Measurements from ENCODE around the gene MRAP.

The MRAP gene

GRCh38 chr21:32340863-32341848, 42.5 kb downstream of the MRAP start:
- TF ChIP-seq GATA2 (IDR thresholded peaks at IDR 0.05; ENCODE audit: low read depth, low read length) (no peak), GATA3 (IDR thresholded peaks at IDR 0.05; ENCODE audit: low read depth, low read length) (no peak)

- TF ChIP-seq GATA2 (IDR thresholded peaks at IDR 0.05; ENCODE audit: low read depth, low read length) (no peak), GATA3 (IDR thresholded peaks at IDR 0.05; ENCODE audit: low read depth, low read length) (no peak)
Observed at GRCh38 chr21:32346951-32347350, 48.3 kb downstream of the MRAP start.

GRCh38 chr21:32347351-32347750, 48.7 kb downstream of the MRAP start:
- TF ChIP-seq GATA2 (IDR thresholded peaks at IDR 0.05; ENCODE audit: low read depth, low read length) (no peak), GATA3 (IDR thresholded peaks at IDR 0.05; ENCODE audit: low read depth, low read length) (no peak)

DNA sequence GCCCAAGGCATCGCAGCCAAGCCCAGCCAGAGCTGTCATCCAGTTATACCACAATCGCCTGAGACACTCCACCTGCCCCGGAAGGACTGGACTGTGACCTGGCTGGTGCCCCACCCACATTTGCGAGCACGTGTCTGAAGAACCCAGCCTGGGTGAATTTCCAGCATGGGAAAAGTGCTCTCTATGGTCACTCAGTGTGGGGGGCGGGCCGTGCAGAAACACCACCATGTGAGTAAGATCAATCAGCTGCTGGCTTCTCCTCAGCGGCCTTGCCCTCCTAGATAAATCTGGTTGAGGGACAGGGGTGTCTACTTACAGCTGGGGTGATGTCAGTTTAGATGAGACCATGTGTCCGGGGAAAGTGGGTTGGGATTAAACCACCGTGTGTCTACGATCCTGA, 49.3 kb downstream of the MRAP start:
- TF ChIP-seq GATA2 (IDR thresholded peaks at IDR 0.05; ENCODE audit: low read depth, low read length), result no peak
- TF ChIP-seq GATA3 (IDR thresholded peaks at IDR 0.05; ENCODE audit: low read depth, low read length), result no peak

DNA sequence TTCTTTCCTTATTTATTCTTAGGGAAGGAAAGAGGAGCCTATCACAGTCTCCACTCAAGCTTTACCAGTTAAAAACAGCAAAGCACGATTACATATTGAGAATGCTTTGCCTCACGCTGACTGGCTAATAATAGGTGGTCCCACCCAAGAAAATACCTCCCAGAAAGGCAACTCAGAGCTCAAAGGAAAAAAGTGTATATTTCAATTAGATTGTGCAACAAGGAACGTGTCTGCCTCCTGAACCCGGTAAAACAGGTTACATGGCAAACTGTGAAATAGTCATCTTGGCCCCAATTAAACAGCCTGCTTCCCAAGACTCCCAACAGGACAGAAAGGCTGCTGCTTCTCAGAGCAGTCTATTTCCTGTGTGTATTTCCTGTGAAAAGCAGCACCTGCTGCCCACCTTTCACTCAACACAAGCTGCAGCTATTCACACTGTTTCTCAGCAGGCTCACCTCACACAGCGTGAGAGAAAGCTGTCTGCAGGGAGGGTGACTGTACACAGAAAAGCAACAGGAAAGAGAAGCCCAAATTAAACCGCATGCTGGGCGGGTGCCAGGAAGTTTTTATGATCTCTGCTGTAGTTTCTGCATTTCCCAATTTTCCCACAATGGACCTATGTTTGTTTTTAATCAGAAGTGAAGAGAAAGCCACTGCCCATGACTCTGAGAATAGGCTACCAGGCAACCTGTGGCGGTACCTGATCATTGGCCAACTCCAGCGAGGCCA, 50.1 kb downstream of the MRAP start:
- TF ChIP-seq GATA3 (IDR thresholded peaks at IDR 0.05; ENCODE audit: low read depth, low read length), result no peak
- no peak for TF ChIP-seq GATA2 (IDR thresholded peaks at IDR 0.05; ENCODE audit: low read depth, low read length)

GRCh38 chr21:32349333-32349944, 50.8 kb downstream of the MRAP start:
- TF ChIP-seq GATA3 (IDR thresholded peaks at IDR 0.05; ENCODE audit: low read depth, low read length), result no peak
- no peak for TF ChIP-seq GATA2 (IDR thresholded peaks at IDR 0.05; ENCODE audit: low read depth, low read length)

DNA sequence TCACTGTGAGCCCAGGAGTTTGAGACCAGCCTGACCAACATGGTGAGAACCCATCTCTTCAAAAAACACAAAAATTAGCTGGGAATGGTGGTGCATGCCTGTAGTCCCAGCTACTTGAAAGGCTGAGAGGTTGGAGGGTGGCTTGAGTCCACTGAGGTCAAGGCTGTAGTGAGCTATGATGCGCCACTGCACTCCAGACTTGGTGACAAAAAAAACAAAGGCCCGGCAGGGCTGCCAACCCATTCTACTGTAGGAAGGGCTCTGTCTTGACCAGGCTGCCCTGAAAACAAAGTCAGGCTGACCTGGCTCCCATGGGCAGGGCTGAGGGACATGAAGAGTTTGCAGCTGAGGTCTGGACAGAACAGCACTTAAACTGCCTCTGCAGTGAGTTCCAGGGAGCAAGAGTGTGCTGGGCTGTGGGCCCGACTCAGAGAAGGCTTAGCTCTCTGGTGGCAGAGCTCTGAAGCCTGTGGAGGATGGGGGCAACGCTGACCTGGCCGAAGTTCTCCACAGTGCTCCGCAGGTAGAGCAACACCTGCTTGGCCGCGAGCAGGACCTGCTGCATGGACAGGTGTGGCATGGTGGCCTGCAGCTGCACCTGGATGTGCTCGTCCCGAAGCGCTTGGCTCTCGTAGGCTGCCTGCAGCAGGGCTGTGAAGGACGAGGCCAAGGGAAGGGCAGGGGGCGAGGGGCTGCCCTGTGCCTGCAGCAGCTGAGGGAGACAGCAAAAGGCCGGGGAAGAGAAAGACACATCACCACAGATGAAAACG, 51.7 kb downstream of the MRAP start:
- no peak for TF ChIP-seq GATA3 (IDR thresholded peaks at IDR 0.05; ENCODE audit: low read depth, low read length)
- no peak for TF ChIP-seq GATA2 (IDR thresholded peaks at IDR 0.05; ENCODE audit: low read depth, low read length)

DNA sequence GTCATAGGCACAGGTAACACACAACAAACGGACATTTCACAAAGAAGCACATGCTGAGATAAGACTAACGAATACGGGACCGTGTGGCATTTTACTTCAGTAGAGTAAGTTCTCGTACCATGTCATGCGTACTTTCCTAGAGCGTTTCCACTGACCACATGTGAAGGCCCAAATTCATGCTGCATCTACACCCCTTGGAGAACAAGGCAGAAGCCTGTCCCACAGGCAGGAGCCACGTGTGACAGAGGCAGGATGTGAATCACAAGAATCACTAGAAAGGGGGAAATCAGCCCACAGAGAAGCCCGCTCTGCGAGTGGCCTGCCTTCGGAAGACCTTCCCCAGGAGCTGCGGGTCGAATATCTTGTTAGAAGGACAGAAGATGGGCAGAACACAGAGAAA, 52.3 kb downstream of the MRAP start:
- TF ChIP-seq GATA3 (IDR thresholded peaks at IDR 0.05; ENCODE audit: low read depth, low read length) (no peak), GATA2 (IDR thresholded peaks at IDR 0.05; ENCODE audit: low read depth, low read length) (no peak)

- no peak for TF ChIP-seq GATA3 (IDR thresholded peaks at IDR 0.05; ENCODE audit: low read depth, low read length)
- TF ChIP-seq GATA2 (IDR thresholded peaks at IDR 0.05; ENCODE audit: low read depth, low read length), result no peak
Observed at GRCh38 chr21:32351428-32351827, 52.8 kb downstream of the MRAP start.

DNA sequence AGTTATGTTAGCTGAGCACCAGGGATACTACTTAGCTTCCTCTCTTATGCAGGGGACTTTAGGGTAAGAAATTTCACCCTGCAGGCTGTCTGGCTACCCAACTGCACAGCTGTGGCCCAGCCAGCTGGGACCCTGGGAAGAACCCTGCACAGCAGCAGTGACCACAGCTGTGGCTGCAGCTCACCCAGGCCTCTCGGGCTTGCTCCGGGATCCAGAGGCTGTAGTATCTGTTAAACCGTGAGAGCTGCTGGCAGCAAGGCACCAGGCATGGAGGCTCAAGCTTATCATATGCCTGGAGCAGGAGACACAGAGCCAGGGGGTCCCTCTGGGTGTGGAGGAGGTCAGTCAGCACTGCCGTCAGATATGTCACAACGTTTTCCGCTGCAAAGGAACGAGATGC, 53.9 kb downstream of the MRAP start:
- TF ChIP-seq GATA3 (IDR thresholded peaks at IDR 0.05; ENCODE audit: low read depth, low read length) (no peak), GATA2 (IDR thresholded peaks at IDR 0.05; ENCODE audit: low read depth, low read length) (no peak)

DNA sequence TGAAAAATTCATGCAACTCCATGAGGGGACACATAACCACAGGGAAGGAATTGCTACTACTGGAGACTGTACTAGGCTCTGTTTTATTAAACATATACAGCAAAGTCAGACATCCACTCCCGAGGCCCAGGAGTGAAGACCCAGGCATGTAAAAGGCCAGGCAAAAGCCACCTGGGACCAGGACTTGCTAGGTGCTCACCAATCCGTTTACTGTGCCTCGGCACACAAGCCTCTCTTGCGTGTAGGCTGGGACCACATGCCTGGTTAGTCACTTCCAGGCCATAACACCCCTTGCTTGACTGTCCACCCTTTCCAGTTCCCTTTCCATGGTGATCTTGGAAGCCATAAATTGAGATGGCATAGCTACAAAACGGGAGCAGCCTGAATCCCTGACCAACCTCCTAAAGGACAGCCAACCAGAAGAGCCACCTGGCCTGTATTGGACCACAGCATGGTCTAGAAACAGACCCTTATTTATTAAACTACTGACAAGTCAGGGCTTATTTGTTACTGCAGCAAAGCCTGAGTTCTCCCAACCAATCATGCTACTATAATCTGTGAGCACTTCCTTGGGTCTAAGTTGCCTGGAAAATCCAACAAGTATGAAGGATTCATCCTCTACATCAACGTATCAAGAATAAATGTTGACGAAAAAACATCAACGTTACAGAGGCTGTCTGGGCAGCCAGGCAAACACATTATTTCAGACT, 54.5 kb downstream of the MRAP start:
- TF ChIP-seq GATA2 (IDR thresholded peaks at IDR 0.05; ENCODE audit: low read depth, low read length) (no peak), GATA3 (IDR thresholded peaks at IDR 0.05; ENCODE audit: low read depth, low read length) (no peak)

DNA sequence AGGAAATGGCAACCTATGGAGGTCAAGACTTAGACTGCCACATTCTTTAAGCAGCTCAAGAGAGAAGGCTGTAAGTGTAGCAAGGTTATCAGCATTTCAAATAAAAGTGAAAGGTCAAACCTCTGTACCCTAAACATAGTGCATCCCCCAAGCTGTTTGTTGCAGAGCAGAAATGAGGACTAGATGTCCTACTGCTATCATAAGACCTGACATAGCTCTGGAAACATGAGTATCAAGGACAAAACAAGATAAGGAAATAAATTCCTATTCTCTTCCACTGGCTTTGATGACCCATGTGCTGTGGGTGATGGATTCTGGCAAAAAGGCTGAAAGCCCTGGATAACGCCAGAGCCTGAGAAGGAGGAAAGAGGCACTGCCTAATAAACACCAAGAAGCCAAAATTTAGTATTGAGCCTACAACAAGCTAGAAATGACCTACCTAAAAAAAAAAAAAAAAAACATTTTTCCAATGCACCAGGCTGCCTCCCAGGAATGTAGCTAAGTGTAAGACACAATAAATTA, 58.3 kb downstream of the MRAP start:
- TF ChIP-seq GATA2 (IDR thresholded peaks at IDR 0.05; ENCODE audit: low read depth, low read length) (no peak), GATA3 (IDR thresholded peaks at IDR 0.05; ENCODE audit: low read depth, low read length) (no peak)

DNA sequence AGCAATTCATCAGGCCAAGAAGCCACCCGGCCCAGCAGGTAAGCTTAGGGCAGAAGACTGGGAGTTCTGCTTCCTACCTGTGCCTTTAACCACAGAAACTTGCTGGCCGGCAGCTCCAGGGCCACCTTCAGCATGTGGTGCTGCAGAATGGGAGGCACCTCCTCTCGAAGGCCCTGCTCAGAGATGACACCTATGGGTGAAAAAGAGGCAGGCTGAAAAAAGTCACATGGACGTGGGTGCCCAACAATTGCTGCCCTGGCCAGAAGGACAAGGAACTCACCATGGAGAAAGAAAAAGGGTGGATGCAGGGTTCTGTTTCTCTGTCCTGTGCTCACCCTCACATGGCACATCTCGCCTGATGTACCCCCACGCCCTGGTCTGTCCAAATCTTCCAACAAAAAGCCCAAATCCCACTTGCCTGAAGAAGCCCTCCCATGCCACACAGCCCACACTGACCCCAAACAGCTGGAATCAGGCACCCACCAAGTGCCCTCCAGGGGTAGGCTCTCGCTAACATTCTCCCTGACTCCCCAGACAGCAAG, 61.1 kb downstream of the MRAP start:
- TF ChIP-seq GATA2 (IDR thresholded peaks at IDR 0.05; ENCODE audit: low read depth, low read length), result no peak
- no peak for TF ChIP-seq GATA3 (IDR thresholded peaks at IDR 0.05; ENCODE audit: low read depth, low read length)
